IPS DF 4.7 (cell line): ENCODE measurements around the gene SLC1A4.
"Not testable (repeated sequence)": the region's sequence is repeated elsewhere in the genome, so short reads cannot be mapped to it uniquely, and the experiment has no call there.

Source experiments
- DNase-seq: peaks from one replicate; pipeline ENCODE4 v3.0.0-alpha.2; 2013; ENCODE audit warnings: low spot score; ENCODE audit errors: extremely low read depth

Gene SLC1A4

DNA sequence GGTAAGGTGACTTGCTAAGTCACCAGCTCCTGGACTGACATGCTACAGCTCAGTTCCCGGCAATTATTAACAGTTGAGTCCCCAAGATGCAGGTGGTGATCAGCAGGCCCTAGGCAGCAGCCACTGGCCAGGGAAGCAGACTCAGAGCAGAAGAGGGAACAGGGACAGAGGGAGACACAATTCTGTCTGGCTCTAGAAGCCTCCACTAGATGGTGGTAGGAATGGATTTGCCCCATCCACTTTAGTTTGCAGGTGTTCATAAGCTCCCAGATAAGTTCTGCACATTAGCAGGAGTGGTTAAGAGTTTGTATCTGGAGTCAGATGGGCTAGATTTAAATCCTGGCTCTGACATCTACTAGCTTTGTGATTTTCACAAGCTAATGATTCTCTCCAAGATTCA lies 25.5 kb upstream of the SLC1A4 start:
- DNase-seq = no peak

- DNase-seq = no peak
Observed at GRCh38 chr2:64966017-64966416, 23.2 kb upstream of the SLC1A4 start.

- no peak for DNase-seq
Observed at GRCh38 chr2:64966839-64967238, 22.4 kb upstream of the SLC1A4 start.

DNA sequence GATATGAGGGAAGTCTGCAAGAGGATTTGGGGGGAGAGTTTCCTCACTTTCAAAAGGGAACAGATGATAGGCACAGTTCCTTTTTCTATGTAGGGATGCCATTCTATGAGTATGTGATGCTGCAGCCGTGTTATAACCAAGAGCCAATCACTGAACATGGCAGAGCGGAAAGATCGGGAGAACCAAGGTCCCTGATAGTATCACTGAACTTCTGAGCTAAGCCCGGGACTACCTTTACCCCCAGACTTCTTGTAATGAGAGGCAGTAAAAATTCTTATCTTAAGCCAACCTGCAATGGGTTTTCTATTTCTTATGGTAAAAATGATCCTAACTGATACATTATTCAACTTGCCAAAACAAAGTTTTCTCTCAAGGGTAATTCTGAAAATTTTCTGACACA lies 21.6 kb upstream of the SLC1A4 start:
- no peak for DNase-seq

- DNase-seq = not testable (repeated sequence)
Observed at GRCh38 chr2:64969086-64969485, 20.1 kb upstream of the SLC1A4 start.

GRCh38 chr2:64970495-64970894 lies 18.7 kb upstream of the SLC1A4 start:
- DNase-seq = no peak

- DNase-seq = no peak
Observed at GRCh38 chr2:64972426-64972825, 16.8 kb upstream of the SLC1A4 start.

GRCh38 chr2:64972876-64973275 lies 16.3 kb upstream of the SLC1A4 start:
- no peak for DNase-seq

DNA sequence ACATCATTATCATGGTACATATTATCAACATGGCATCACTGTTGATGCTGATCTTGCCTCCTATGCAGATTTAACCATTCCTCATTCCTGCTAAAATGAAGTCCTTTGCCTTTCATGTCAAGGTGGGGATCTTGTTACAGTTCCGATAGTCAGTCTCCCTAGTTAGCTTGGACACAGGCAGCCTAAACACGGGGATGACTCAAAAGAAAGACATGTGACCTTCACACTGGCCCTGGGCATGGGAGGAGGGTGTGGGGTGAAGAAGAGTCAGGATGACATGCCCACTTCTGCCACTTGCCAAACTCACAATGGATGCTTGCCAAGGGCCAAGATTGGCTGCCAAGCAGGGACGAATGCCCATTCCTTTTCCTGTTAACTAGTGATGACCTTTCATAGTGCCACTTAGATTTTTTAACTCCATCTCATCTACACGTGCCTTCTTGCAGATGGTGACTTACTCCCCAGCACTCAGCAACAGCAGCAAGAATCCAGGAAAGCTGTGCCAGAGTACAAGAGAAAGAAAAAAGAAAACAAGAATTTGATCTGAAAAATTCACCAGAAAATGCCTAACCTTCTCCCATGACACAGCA lies 13.9 kb upstream of the SLC1A4 start:
- DNase-seq = no peak

GRCh38 chr2:64976276-64976675 lies 12.9 kb upstream of the SLC1A4 start:
- DNase-seq = no peak

- no peak for DNase-seq
Observed at GRCh38 chr2:64978514-64979268, 10.5 kb upstream of the SLC1A4 start.

GRCh38 chr2:64979744-64980143 lies 9.5 kb upstream of the SLC1A4 start:
- DNase-seq = no peak

DNA sequence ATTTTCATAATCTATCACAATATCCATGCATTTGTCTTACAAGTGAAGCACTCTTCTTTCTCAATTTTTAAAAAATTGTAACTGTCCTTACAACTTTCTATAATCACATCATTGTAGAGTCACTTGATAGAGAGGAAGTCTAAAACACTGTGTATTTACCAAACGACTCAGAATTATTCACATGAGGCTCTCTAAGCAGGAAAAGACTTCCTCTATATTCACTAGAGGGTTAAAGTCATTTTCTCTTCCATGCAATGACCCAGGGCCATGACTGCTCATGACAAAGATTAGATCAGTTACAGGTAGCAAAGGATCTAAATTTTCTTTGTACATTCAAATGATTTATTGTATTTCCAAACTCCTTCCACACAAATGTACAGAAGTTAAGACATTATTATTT lies 9.0 kb upstream of the SLC1A4 start:
- no peak for DNase-seq

DNA sequence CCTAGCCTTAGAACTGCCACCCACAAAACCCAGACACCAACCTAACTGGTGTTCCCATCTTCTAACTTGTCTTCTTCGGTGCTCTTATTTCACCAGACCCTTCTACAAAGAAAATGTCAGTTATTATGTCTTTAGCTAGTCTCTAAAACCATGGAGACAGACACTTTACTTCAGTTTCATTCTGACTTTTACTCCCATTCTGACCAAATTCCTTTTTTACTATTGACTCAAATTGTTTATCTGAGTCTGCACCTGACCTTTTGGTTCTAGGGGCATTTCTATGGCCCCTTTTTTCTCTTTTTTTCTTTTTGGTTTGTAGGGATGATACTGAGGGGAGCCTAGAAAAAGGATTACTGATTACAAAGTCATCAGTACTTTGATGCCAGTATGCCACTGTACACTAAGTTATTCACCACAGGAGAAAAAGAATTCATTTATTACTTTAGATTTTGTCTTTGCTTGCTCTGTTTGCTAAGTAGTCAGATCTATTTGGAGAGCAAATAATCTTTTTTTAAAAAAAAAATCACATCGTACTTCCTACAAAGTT lies 6.8 kb upstream of the SLC1A4 start:
- DNase-seq = no peak

- no peak for DNase-seq
Observed at GRCh38 chr2:64982932-64983331, 6.3 kb upstream of the SLC1A4 start.

GRCh38 chr2:64985447-64985846 lies 3.8 kb upstream of the SLC1A4 start:
- no peak for DNase-seq

- no peak for DNase-seq
Observed at GRCh38 chr2:64987001-64987955, 1.9 kb upstream of the SLC1A4 start.

DNA sequence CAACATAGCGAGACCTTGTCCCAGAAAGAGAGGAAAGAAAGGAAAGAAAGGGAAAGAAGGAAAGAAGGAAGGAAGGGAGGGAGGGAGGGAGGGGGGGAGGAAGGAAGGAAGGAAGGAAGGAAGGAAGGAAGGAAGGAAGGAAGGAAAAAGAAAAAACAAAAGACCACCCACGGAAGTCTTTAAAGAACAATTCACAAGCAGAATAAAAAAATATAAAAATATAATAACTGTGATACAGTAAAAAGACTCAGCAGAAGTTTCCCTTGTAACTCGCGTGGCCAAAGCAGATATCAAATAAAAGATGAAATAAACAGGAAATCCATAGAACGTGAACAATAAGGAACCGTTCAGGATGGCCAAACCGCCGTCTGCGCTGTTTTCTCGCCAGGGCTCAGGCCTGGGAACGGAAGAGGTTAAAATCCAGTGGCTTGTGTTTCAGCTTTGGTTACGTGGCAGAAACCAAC lies 1.2 kb upstream of the SLC1A4 start:
- no peak for DNase-seq

GRCh38 chr2:64988420-64989125 lies 626 bp upstream of the SLC1A4 start:
- no peak for DNase-seq

- no peak for DNase-seq
Observed at GRCh38 chr2:64989982-64990614, 899 bp downstream of the SLC1A4 start.

GRCh38 chr2:64990876-64991275 lies 1.7 kb downstream of the SLC1A4 start:
- DNase-seq = no peak
